ENCODE measurements around the gene FADS3. TPM values are rescaled to one million over a fixed set of nuclear protein-coding genes. Genes with fewer than 3 reads are reported as not detected.

FADS3 gene
- total and polyA plus RNA-seq, 9 of the 15 experiments (the other 6 are each of a cell fraction or from before 2014, with no cell fraction given), result 0.97 to 148 (median 92.7) TPM

- TF ChIP-seq BCLAF1 (IDR thresholded peaks at IDR 0.05; ENCODE audit: borderline replicate concordance in 1 of 2, control insufficient read depth in 1 of 2, low read depth in 2 of 2, low read length in 1 of 2) (0 out of 4 replicates have a peak, but pooled peaks of 1 of the 2 experiments have one; percentile 40), E2F3 (CRISPR knock-in tag; IDR thresholded peaks at IDR 0.05) (peak; percentile 83), ZNF707 (CRISPR knock-in tag; conservative IDR thresholded peaks at IDR 0.05) (no peak), ZBTB1 (CRISPR knock-in tag; IDR thresholded peaks at IDR 0.05; ENCODE audit: borderline replicate concordance, low read depth) (no peak), ARID4B (CRISPR knock-in tag; IDR thresholded peaks at IDR 0.05) (no peak), TEAD1 (CRISPR knock-in tag; IDR thresholded peaks at IDR 0.05) (peak in 1 of 2 experiments; percentile 25; a peak in 1 of 4 replicates), MLX (CRISPR knock-in tag; conservative IDR thresholded peaks at IDR 0.05) (no peak), MCM7 (IDR thresholded peaks at IDR 0.05) (no peak), BCL6 (CRISPR knock-in tag; IDR thresholded peaks at IDR 0.05) (no peak), BRF2 (IDR thresholded peaks at IDR 0.05; ENCODE audit: borderline replicate concordance, insufficient read depth, insufficient read length) (no peak), ARNT (IDR thresholded peaks at IDR 0.05) (peak; percentile 54 to 64; a peak in 2 of 4 replicates), HDAC2 (IDR thresholded peaks at IDR 0.05) (no peak; the same call in 1 of the 2 replicates), GABPB1 (CRISPR knock-in tag; IDR thresholded peaks at IDR 0.05) (peak; percentile 46; the same call in 1 of the 2 replicates), PRMT5 (CRISPR knock-in tag; IDR thresholded peaks at IDR 0.05) (no peak), MTA3 (IDR thresholded peaks at IDR 0.05; ENCODE audit: borderline replicate concordance) (0 out of 2 replicates have a peak, but pooled peaks have one; percentile 38), PYGO2 (tag; IDR thresholded peaks at IDR 0.05) (no peak), SETDB1 (IDR thresholded peaks at IDR 0.05; ENCODE audit: low read length) (no peak), BCOR (IDR thresholded peaks at IDR 0.05) (no peak), NR2F6 (CRISPR knock-in tag; IDR thresholded peaks at IDR 0.05) (no peak)
These were observed 56.9 kb downstream of the FADS3 start (continued) for GRCh38 chr11:61834278-61835048.

All from K562 (cell line).